Mesendoderm (in vitro differentiated cells): Measurements from ENCODE around the gene BEGAIN.

Experiments
- DNase-seq: peaks from one replicate; pipeline ENCODE4 v3.0.0; 2013
- H2AK5ac ChIP-seq: 2 replicates; pipeline ENCODE4 v1.6.1; 2013; ENCODE audit warnings: low read length, inconsistent platforms
- H2BK120ac ChIP-seq: 2 replicates; pipeline ENCODE4 v1.6.1; 2013; ENCODE audit warnings: low read depth, mild to moderate bottlenecking, low read length, moderate library complexity, mixed read lengths
- H2BK15ac ChIP-seq: replicated peaks from 2 replicates; pipeline ENCODE4 v1.6.1; 2013; ENCODE audit warnings: low read depth, mild to moderate bottlenecking, moderate library complexity
- H2BK5ac ChIP-seq: 2 replicates; pipeline ENCODE4 v1.6.1; 2013; ENCODE audit warnings: low read length, inconsistent platforms
- H3K18ac ChIP-seq: 2 replicates; pipeline ENCODE4 v1.6.1; 2013; ENCODE audit warnings: mild to moderate bottlenecking, low read length, mixed read lengths
- H3K23ac ChIP-seq: one replicate; pipeline ENCODE4 v1.6.1; 2013; ENCODE audit warnings: low read length
- H3K27ac ChIP-seq: 2 replicates; pipeline ENCODE4 v1.5.1; 2013; ENCODE audit warnings: low read depth, mild to moderate bottlenecking, inconsistent platforms, low read length, moderate library complexity
- H3K27me3 ChIP-seq: 2 replicates; pipeline ENCODE4 v1.6.1; 2013; ENCODE audit warnings: low read length, control low read depth, mild to moderate bottlenecking, inconsistent platforms; ENCODE audit not compliant: insufficient read depth, poor library complexity
- H3K36me3 ChIP-seq: 2 replicates; pipeline ENCODE4 v1.6.1; 2013; ENCODE audit warnings: low read length, inconsistent platforms; ENCODE audit not compliant: control insufficient read depth, insufficient read depth
- H3K4ac ChIP-seq: one replicate; pipeline ENCODE4 v1.6.1; 2013; ENCODE audit warnings: low read depth, mild to moderate bottlenecking, low read length, moderate library complexity
- H3K4me1 ChIP-seq: 2 replicates; pipeline ENCODE4 v1.6.1; 2013; ENCODE audit warnings: low read depth, low read length, inconsistent platforms; ENCODE audit not compliant: control insufficient read depth
- H3K4me2 ChIP-seq: 2 replicates; pipeline ENCODE4 v1.6.1; 2013; ENCODE audit warnings: low read length
- H3K4me3 ChIP-seq: 2 replicates; pipeline ENCODE4 v1.5.1; 2013; ENCODE audit warnings: mild to moderate bottlenecking, low read length
- H3K56ac ChIP-seq: one replicate; pipeline ENCODE4 v1.6.1; 2013; ENCODE audit warnings: low read length
- H3K79me1 ChIP-seq: 2 replicates; pipeline ENCODE4 v1.6.1; 2013; ENCODE audit warnings: low read length, inconsistent platforms
- H3K79me2 ChIP-seq: 2 replicates; pipeline ENCODE4 v1.6.1; 2013; ENCODE audit warnings: mild to moderate bottlenecking, low read length; ENCODE audit not compliant: control insufficient read depth, insufficient read depth
- H3K9ac ChIP-seq: 2 replicates; pipeline ENCODE4 v1.6.1; 2013; ENCODE audit warnings: low read length, inconsistent platforms
- H4K5ac ChIP-seq: one replicate; pipeline ENCODE4 v1.6.1; 2013; ENCODE audit warnings: low read length
- H4K8ac ChIP-seq: one replicate; pipeline ENCODE4 v1.6.1; 2013; ENCODE audit warnings: low read depth, mild to moderate bottlenecking, control low read depth, low read length, moderate library complexity
- WGBS: extraction: QIAGEN DNeasy Blood & Tissue Kit; methylation state at CpG from one replicate; pipeline ENCODE4 v1.1.7; 2013; ENCODE audit warnings: low lambda C conversion rate, missing lambda C conversion rate; ENCODE audit not compliant: insufficient coverage; ENCODE audit errors: extremely low coverage; 5-methylcytosine and 5-hydroxymethylcytosine counted together

BEGAIN gene

GRCh38 chr14:100577986-100578431, 9.2 kb downstream of the BEGAIN start:
- H3K9ac ChIP-seq, result no peak overlapping the region
- no peak for DNase-seq
- WGBS, result no CpG with 5 or more reads among the region's 8 CpGs

DNA sequence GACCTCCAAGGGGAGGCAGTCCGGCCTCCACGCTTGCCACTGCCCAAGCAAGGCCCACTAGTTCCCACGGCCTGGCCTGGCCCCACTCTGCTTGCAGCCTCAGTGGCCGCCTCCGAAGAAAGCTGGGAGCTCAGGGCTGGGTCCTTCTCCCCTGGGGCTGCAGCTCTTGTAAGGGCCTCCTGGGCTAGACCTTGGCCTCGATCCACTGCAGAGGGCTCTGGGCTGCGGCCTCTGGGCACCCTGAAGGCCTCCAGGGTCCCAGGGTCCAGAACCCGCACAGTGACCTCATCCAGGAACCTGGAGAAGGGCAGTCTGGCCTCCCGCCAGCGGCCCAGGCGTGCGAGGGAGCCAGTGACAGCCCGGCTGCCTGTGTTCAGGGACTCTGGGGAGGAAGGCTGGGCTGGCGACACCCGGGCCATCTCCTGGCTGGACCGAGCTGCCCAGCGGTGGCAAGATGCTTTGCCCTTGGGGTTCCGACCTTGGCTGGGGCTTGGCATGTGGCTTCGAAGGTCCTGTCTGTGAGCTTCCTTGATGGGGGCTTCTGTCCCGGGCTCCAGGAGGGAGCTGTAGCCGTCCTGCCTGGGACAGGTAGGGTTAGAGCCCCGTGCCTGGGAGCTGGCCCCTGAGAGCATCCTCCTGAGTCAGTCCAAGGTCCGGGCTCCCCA, 9.8 kb downstream of the BEGAIN start:
- Histone ChIP-seq H3K27me3 (no peaks in the 10 kb centered on the region), H3K4ac (no peak overlapping the region), H3K9ac (no peak overlapping the region), H2BK120ac (no peak overlapping the region), H3K79me2 (no peaks in the 10 kb centered on the region), H3K27ac (no peak overlapping the region), H3K23ac (no peak overlapping the region), H2BK15ac (no peak overlapping the region), H3K4me2 (no peak overlapping the region), H2BK5ac (no peak overlapping the region), H3K18ac (no peak overlapping the region), H3K4me1 (peaks cover 3% of the 10 kb centered on the region), H3K36me3 (no peaks in the 10 kb centered on the region), H3K4me3 (no peak overlapping the region), H3K79me1 (no peaks in the 10 kb centered on the region), H4K8ac (no peak overlapping the region), H4K5ac (no peak overlapping the region), H3K56ac (no peak overlapping the region), H2AK5ac (no peak overlapping the region)
- no peak for DNase-seq
- no CpG with 5 or more reads among the region's 23 CpGs for WGBS

More at GRCh38 chr14:100577986-100578431, 9.2 kb downstream of the BEGAIN start:
- no peak overlapping the region for H3K4me2 ChIP-seq
- no peaks in the 10 kb centered on the region for H3K27me3 ChIP-seq
- no peak overlapping the region for H2AK5ac ChIP-seq
- no peak overlapping the region for H3K23ac ChIP-seq
- H4K5ac ChIP-seq, result no peak overlapping the region
- no peak overlapping the region for H3K4ac ChIP-seq
- no peak overlapping the region for H2BK120ac ChIP-seq
- no peak overlapping the region for H2BK15ac ChIP-seq
- no peak overlapping the region for H3K56ac ChIP-seq
- H3K4me1 ChIP-seq, result peaks cover 3% of the 10 kb centered on the region
- H2BK5ac ChIP-seq, result no peak overlapping the region
- H3K79me2 ChIP-seq, result no peaks in the 10 kb centered on the region
- no peak overlapping the region for H4K8ac ChIP-seq
- no peaks in the 10 kb centered on the region for H3K79me1 ChIP-seq
- no peak overlapping the region for H3K4me3 ChIP-seq
- H3K36me3 ChIP-seq, result no peaks in the 10 kb centered on the region
- H3K18ac ChIP-seq, result no peak overlapping the region
- no peak overlapping the region for H3K27ac ChIP-seq

- no peak overlapping the region for H3K4me3 ChIP-seq
- H2BK15ac ChIP-seq, result no peak overlapping the region
- no CpG with 5 or more reads among the region's 26 CpGs for WGBS
- H3K23ac ChIP-seq, result no peak overlapping the region
- no peaks in the 10 kb centered on the region for H3K27me3 ChIP-seq
- no peak overlapping the region for H3K56ac ChIP-seq
- no peak overlapping the region for H3K18ac ChIP-seq
- H3K9ac ChIP-seq, result no peak overlapping the region
- no peak overlapping the region for H3K4me2 ChIP-seq
- H3K79me2 ChIP-seq, result no peaks in the 10 kb centered on the region
- no peak overlapping the region for H4K8ac ChIP-seq
- no peak for DNase-seq
- H2BK5ac ChIP-seq, result no peak overlapping the region
- no peak overlapping the region for H2BK120ac ChIP-seq
- no peak overlapping the region for H2AK5ac ChIP-seq
- H3K4me1 ChIP-seq, result peaks cover 3% of the 10 kb centered on the region
- H3K79me1 ChIP-seq, result no peaks in the 10 kb centered on the region
- no peak overlapping the region for H3K4ac ChIP-seq
- H4K5ac ChIP-seq, result no peak overlapping the region
- H3K36me3 ChIP-seq, result no peaks in the 10 kb centered on the region
- H3K27ac ChIP-seq, result no peak overlapping the region
Observed at GRCh38 chr14:100576091-100577085, 10.8 kb downstream of the BEGAIN start.

GRCh38 chr14:100575266-100575995, 11.8 kb downstream of the BEGAIN start:
- Histone ChIP-seq H2AK5ac (no peak overlapping the region), H3K18ac (no peak overlapping the region), H3K4me1 (peaks cover 3% of the 10 kb centered on the region), H2BK120ac (no peak overlapping the region), H3K4me2 (no peak overlapping the region), H3K79me1 (no peaks in the 10 kb centered on the region), H3K27ac (no peak overlapping the region), H2BK5ac (no peak overlapping the region), H3K79me2 (no peaks in the 10 kb centered on the region), H4K5ac (no peak overlapping the region), H3K4me3 (no peak overlapping the region), H4K8ac (no peak overlapping the region), H3K9ac (no peak overlapping the region), H3K36me3 (no peaks in the 10 kb centered on the region), H3K56ac (no peak overlapping the region), H3K4ac (no peak overlapping the region), H2BK15ac (no peak overlapping the region), H3K27me3 (no peaks in the 10 kb centered on the region), H3K23ac (no peak overlapping the region)
- no peak for DNase-seq
- WGBS, result no CpG with 5 or more reads among the region's 11 CpGs

- DNase-seq, result no peak
- Histone ChIP-seq H3K9ac (no peak overlapping the region), H4K5ac (no peak overlapping the region), H3K4me1 (peaks cover 3% of the 10 kb centered on the region), H3K23ac (no peak overlapping the region), H3K56ac (no peak overlapping the region), H2BK15ac (no peak overlapping the region), H3K36me3 (no peaks in the 10 kb centered on the region), H2AK5ac (no peak overlapping the region), H3K79me1 (no peaks in the 10 kb centered on the region), H4K8ac (no peak overlapping the region), H3K18ac (no peak overlapping the region), H3K4me3 (no peak overlapping the region), H3K27ac (no peak overlapping the region), H3K79me2 (no peaks in the 10 kb centered on the region), H2BK120ac (no peak overlapping the region), H3K4me2 (no peak overlapping the region), H2BK5ac (no peak overlapping the region), H3K27me3 (peaks cover 2% of the 10 kb centered on the region), H3K4ac (no peak overlapping the region)
- no CpG with 5 or more reads among the region's 7 CpGs for WGBS
Observed at GRCh38 chr14:100574642-100575031, 12.6 kb downstream of the BEGAIN start.
